ENCODE results near the gene PTPRN2.

PTPRN2 gene

GRCh38 chr7:158014976-158015375 is 572.6 kb downstream of the PTPRN2 start:
- peaks cover 14 to 16% of the 10 kb centered on the region in 2 donors for H3K4me1 ChIP-seq (ENCODE audit: control insufficient read depth in 2 of 2, insufficient read depth in 1 of 2, low read depth in 1 of 2, low read length in 2 of 2)
- H2BK15ac ChIP-seq (ENCODE audit: low read length) = no peak overlapping the region
- no peak overlapping the region for H4K91ac ChIP-seq (ENCODE audit: low read depth, low read length, poor library complexity)
- no peak overlapping the region for H3K23ac ChIP-seq (ENCODE audit: low read depth, low read length, poor library complexity)
- no peak overlapping the region for H3K18ac ChIP-seq (ENCODE audit: low read length)
- H3K9me3 ChIP-seq (replicated peaks in 1 of 2; ENCODE audit: control insufficient read depth in 2 of 2, insufficient read depth in 1 of 2, low read depth in 1 of 2, low read length in 2 of 2) = no peaks in the 10 kb centered on the region
- H3K4ac ChIP-seq (ENCODE audit: low read length) = no peak overlapping the region
- H3K27ac ChIP-seq (replicated peaks; ENCODE audit: low read length) = no peak overlapping the region
- no peak overlapping the region for H3K4me3 ChIP-seq (ENCODE audit: low read length in 2 of 2)
- WGBS, 2 donors (ENCODE audit: extremely low coverage in 2 of 2, insufficient read length in 2 of 2, insufficient replicate concordance in 1 of 2) = no CpG with 5 or more reads among the region's 3 CpGs
- no peak overlapping the region for H2BK12ac ChIP-seq (ENCODE audit: low read length)
- H2AFZ ChIP-seq (ENCODE audit: low read length) = peak overlapping the region; percentile 11
- H3K14ac ChIP-seq (ENCODE audit: low read length) = no peak overlapping the region
- no peak overlapping the region for H2BK120ac ChIP-seq (ENCODE audit: low read depth, low read length)
- no peak overlapping the region for H2BK5ac ChIP-seq (ENCODE audit: low read length)
- H3K9ac ChIP-seq (ENCODE audit: low read depth, low read length, poor library complexity) = no peak overlapping the region
- no peak overlapping the region for H2AK5ac ChIP-seq (ENCODE audit: low read depth, low read length)
- no peak overlapping the region for H3K4me2 ChIP-seq (ENCODE audit: insufficient read depth, low read length, poor library complexity, severe bottlenecking)
- H3K79me1 ChIP-seq (ENCODE audit: low read depth, low read length) = no peaks in the 10 kb centered on the region
- no peaks in the 10 kb centered on the region for H3K36me3 ChIP-seq (replicated peaks in 1 of 2; ENCODE audit: control insufficient read depth in 2 of 2, insufficient read depth in 2 of 2, low read length in 2 of 2)
- no peak overlapping the region for H4K8ac ChIP-seq (ENCODE audit: low read depth, low read length)
- no peak for DNase-seq (ENCODE audit: low spot score)
- peaks cover 0 to 43% (median 3%) of the 10 kb centered on the region in 3 experiments for H3K27me3 ChIP-seq (ENCODE audit: control insufficient read depth in 3 of 3, insufficient read depth in 3 of 3, low read depth in 1 of 3, low read length in 3 of 3)

GRCh38 chr7:158013085-158013668 is 574.4 kb downstream of the PTPRN2 start:
- no peak overlapping the region for H4K91ac ChIP-seq (ENCODE audit: low read depth, low read length, poor library complexity)
- no peak overlapping the region for H2BK12ac ChIP-seq (ENCODE audit: low read length)
- peaks cover 0 to 40% (median 3%) of the 10 kb centered on the region in 3 experiments for H3K27me3 ChIP-seq (ENCODE audit: control insufficient read depth in 3 of 3, insufficient read depth in 3 of 3, low read depth in 1 of 3, low read length in 3 of 3)
- DNase-seq (ENCODE audit: low spot score) = no peak
- H3K4ac ChIP-seq (ENCODE audit: low read length) = no peak overlapping the region
- H2BK120ac ChIP-seq (ENCODE audit: low read depth, low read length) = no peak overlapping the region
- no peak overlapping the region for H3K27ac ChIP-seq (replicated peaks; ENCODE audit: low read length)
- H3K23ac ChIP-seq (ENCODE audit: low read depth, low read length, poor library complexity) = no peak overlapping the region
- no peaks in the 10 kb centered on the region for H3K79me1 ChIP-seq (ENCODE audit: low read depth, low read length)
- H3K14ac ChIP-seq (ENCODE audit: low read length) = no peak overlapping the region
- H3K18ac ChIP-seq (ENCODE audit: low read length) = no peak overlapping the region
- peaks cover 17 to 23% of the 10 kb centered on the region in 2 donors for H3K4me1 ChIP-seq (ENCODE audit: control insufficient read depth in 2 of 2, insufficient read depth in 1 of 2, low read depth in 1 of 2, low read length in 2 of 2)
- no peaks in the 10 kb centered on the region for H3K36me3 ChIP-seq (replicated peaks in 1 of 2; ENCODE audit: control insufficient read depth in 2 of 2, insufficient read depth in 2 of 2, low read length in 2 of 2)
- H3K9ac ChIP-seq (ENCODE audit: low read depth, low read length, poor library complexity) = no peak overlapping the region
- no peak overlapping the region for H3K4me3 ChIP-seq (ENCODE audit: low read length in 2 of 2)
- no peak overlapping the region for H2AFZ ChIP-seq (ENCODE audit: low read length)
- H2BK5ac ChIP-seq (ENCODE audit: low read length) = no peak overlapping the region
- H4K8ac ChIP-seq (ENCODE audit: low read depth, low read length) = no peak overlapping the region
- H2AK5ac ChIP-seq (ENCODE audit: low read depth, low read length) = peak overlapping the region; percentile 14
- H3K9me3 ChIP-seq (replicated peaks in 1 of 2; ENCODE audit: control insufficient read depth in 2 of 2, insufficient read depth in 1 of 2, low read depth in 1 of 2, low read length in 2 of 2) = no peaks in the 10 kb centered on the region
- no peak overlapping the region for H3K4me2 ChIP-seq (ENCODE audit: insufficient read depth, low read length, poor library complexity, severe bottlenecking)
- H2BK15ac ChIP-seq (ENCODE audit: low read length) = no peak overlapping the region

- H2BK120ac ChIP-seq (ENCODE audit: low read depth, low read length) = no peak overlapping the region
- no peak overlapping the region for H4K91ac ChIP-seq (ENCODE audit: low read depth, low read length, poor library complexity)
- no peak overlapping the region for H3K4me3 ChIP-seq (ENCODE audit: low read length in 2 of 2)
- H2AFZ ChIP-seq (ENCODE audit: low read length) = no peak overlapping the region
- H3K4me1 ChIP-seq (ENCODE audit: control insufficient read depth in 2 of 2, insufficient read depth in 1 of 2, low read depth in 1 of 2, low read length in 2 of 2) = peaks cover 17 to 25% of the 10 kb centered on the region in 2 donors
- no peak for DNase-seq (ENCODE audit: low spot score)
- no peak overlapping the region for H3K27ac ChIP-seq (replicated peaks; ENCODE audit: low read length)
- H3K14ac ChIP-seq (ENCODE audit: low read length) = no peak overlapping the region
- H3K9ac ChIP-seq (ENCODE audit: low read depth, low read length, poor library complexity) = no peak overlapping the region
- no CpG with 5 or more reads among the region's 11 CpGs for WGBS, 2 donors (ENCODE audit: extremely low coverage in 2 of 2, insufficient read length in 2 of 2, insufficient replicate concordance in 1 of 2)
- no peak overlapping the region for H2BK15ac ChIP-seq (ENCODE audit: low read length)
- no peak overlapping the region for H3K4me2 ChIP-seq (ENCODE audit: insufficient read depth, low read length, poor library complexity, severe bottlenecking)
- H4K8ac ChIP-seq (ENCODE audit: low read depth, low read length) = no peak overlapping the region
- no peak overlapping the region for H2BK5ac ChIP-seq (ENCODE audit: low read length)
- no peak overlapping the region for H3K23ac ChIP-seq (ENCODE audit: low read depth, low read length, poor library complexity)
- no peaks in the 10 kb centered on the region for H3K9me3 ChIP-seq (replicated peaks in 1 of 2; ENCODE audit: control insufficient read depth in 2 of 2, insufficient read depth in 1 of 2, low read depth in 1 of 2, low read length in 2 of 2)
- H3K79me1 ChIP-seq (ENCODE audit: low read depth, low read length) = no peaks in the 10 kb centered on the region
- H2AK5ac ChIP-seq (ENCODE audit: low read depth, low read length) = no peak overlapping the region
- no peak overlapping the region for H3K18ac ChIP-seq (ENCODE audit: low read length)
- no peak overlapping the region for H3K4ac ChIP-seq (ENCODE audit: low read length)
- no peaks in the 10 kb centered on the region for H3K36me3 ChIP-seq (replicated peaks in 1 of 2; ENCODE audit: control insufficient read depth in 2 of 2, insufficient read depth in 2 of 2, low read length in 2 of 2)
- H2BK12ac ChIP-seq (ENCODE audit: low read length) = no peak overlapping the region
- peaks cover 0 to 29% (median 8%) of the 10 kb centered on the region in 3 experiments for H3K27me3 ChIP-seq (ENCODE audit: control insufficient read depth in 3 of 3, insufficient read depth in 3 of 3, low read depth in 1 of 3, low read length in 3 of 3)
Observed at GRCh38 chr7:158011941-158012340, 575.7 kb downstream of the PTPRN2 start.

- no peak overlapping the region for H2AFZ ChIP-seq (ENCODE audit: low read length)
Observed at GRCh38 chr7:158010961-158011693, 576.5 kb downstream of the PTPRN2 start.

More at GRCh38 chr7:158010961-158011693, 576.5 kb downstream of the PTPRN2 start:
- H3K27ac ChIP-seq (replicated peaks; ENCODE audit: low read length) = no peak overlapping the region
- H2BK120ac ChIP-seq (ENCODE audit: low read depth, low read length) = no peak overlapping the region
- H3K36me3 ChIP-seq (replicated peaks in 1 of 2; ENCODE audit: control insufficient read depth in 2 of 2, insufficient read depth in 2 of 2, low read length in 2 of 2) = no peaks in the 10 kb centered on the region
- no peak overlapping the region for H2BK5ac ChIP-seq (ENCODE audit: low read length)
- H2BK15ac ChIP-seq (ENCODE audit: low read length) = no peak overlapping the region
- no peak overlapping the region for H3K4ac ChIP-seq (ENCODE audit: low read length)
- no peak overlapping the region for H3K23ac ChIP-seq (ENCODE audit: low read depth, low read length, poor library complexity)
- no peak overlapping the region for H2AK5ac ChIP-seq (ENCODE audit: low read depth, low read length)
- H3K79me1 ChIP-seq (ENCODE audit: low read depth, low read length) = no peaks in the 10 kb centered on the region
- no CpG with 5 or more reads among the region's 11 CpGs for WGBS, 2 donors (ENCODE audit: extremely low coverage in 2 of 2, insufficient read length in 2 of 2, insufficient replicate concordance in 1 of 2)
- H3K9ac ChIP-seq (ENCODE audit: low read depth, low read length, poor library complexity) = no peak overlapping the region
- no peak overlapping the region for H3K18ac ChIP-seq (ENCODE audit: low read length)
- no peak overlapping the region for H3K4me2 ChIP-seq (ENCODE audit: insufficient read depth, low read length, poor library complexity, severe bottlenecking)
- no peak overlapping the region for H3K4me3 ChIP-seq (ENCODE audit: low read length in 2 of 2)
- H3K27me3 ChIP-seq (ENCODE audit: control insufficient read depth in 3 of 3, insufficient read depth in 3 of 3, low read depth in 1 of 3, low read length in 3 of 3) = peaks cover 0 to 23% (median 5%) of the 10 kb centered on the region in 3 experiments
- H4K91ac ChIP-seq (ENCODE audit: low read depth, low read length, poor library complexity) = no peak overlapping the region
- no peak for DNase-seq (ENCODE audit: low spot score)
- H3K9me3 ChIP-seq (replicated peaks in 1 of 2; ENCODE audit: control insufficient read depth in 2 of 2, insufficient read depth in 1 of 2, low read depth in 1 of 2, low read length in 2 of 2) = no peaks in the 10 kb centered on the region
- peaks cover 10 to 20% of the 10 kb centered on the region in 2 donors for H3K4me1 ChIP-seq (ENCODE audit: control insufficient read depth in 2 of 2, insufficient read depth in 1 of 2, low read depth in 1 of 2, low read length in 2 of 2)
- no peak overlapping the region for H4K8ac ChIP-seq (ENCODE audit: low read depth, low read length)
- H2BK12ac ChIP-seq (ENCODE audit: low read length) = no peak overlapping the region
- no peak overlapping the region for H3K14ac ChIP-seq (ENCODE audit: low read length)
